Measurements from ENCODE around the gene FETUB.

FETUB gene

DNA sequence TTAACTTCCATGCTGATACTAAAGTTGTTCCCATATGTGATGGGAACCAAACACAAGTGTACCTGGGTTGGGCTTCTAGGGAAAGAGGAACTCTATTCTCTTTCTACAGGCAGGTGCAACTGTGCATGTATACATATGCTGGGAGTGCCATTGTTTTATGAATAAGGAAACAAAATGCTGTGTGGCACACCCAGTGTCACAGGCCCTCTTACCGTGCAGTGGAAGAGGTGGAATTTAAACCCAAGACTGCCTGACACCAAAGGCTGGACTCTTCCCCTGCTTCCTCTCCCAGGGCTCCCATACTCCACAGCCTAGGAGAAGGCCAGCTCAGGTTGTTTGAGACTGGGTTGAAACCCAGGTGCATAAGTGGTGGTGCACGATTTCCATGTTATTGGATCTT lies 1.9 kb upstream of the FETUB start:
- no peaks in the 10 kb centered on the region for H3K9me3 Mint-ChIP-seq
- H3K4me1 Mint-ChIP-seq (ENCODE audit: low read depth), result peaks cover 25% of the 10 kb centered on the region
- H3K4me3 Mint-ChIP-seq, result no peak overlapping the region
- DNase-seq, result no peak
- H3K27me3 Mint-ChIP-seq, result peaks cover 11% of the 10 kb centered on the region
- no peaks in the 10 kb centered on the region for H3K36me3 Mint-ChIP-seq (ENCODE audit: low read depth)
- H3K27ac Mint-ChIP-seq, result no peak overlapping the region

DNA sequence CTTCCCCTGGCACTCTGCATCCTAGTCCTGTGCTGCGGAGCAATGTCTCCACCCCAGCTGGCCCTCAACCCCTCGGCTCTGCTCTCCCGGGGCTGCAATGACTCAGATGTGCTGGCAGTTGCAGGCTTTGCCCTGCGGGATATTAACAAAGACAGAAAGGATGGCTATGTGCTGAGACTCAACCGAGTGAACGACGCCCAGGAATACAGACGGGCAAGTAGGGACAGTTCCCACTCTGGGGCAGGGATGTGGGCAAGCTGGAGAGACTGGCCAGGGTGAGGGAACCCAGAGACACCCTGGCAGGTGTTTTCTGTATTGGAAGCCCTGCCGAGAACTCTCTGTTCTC lies 247 bp downstream of the FETUB start:
- H3K27ac Mint-ChIP-seq, result no peak overlapping the region
- H3K27me3 Mint-ChIP-seq, result peaks cover 11% of the 10 kb centered on the region
- H3K36me3 Mint-ChIP-seq (ENCODE audit: low read depth), result no peaks in the 10 kb centered on the region

DNA sequence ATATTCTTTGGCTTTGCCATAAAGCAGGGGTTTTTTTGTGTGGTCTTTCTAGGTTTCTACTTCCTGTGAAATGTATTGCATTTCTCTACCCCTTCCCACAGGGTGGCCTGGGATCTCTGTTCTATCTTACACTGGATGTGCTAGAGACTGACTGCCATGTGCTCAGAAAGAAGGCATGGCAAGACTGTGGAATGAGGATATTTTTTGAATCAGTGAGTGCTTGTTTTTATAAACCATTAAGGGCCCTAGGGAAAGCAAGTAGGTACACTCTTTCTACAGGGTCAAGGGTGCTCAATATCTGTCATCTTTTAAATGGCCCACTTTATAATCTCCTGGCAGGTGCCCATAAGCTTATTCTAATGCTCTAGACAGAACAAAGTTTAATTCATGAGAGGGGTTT lies 730 bp downstream of the FETUB start:
- no peak overlapping the region for H3K4me3 Mint-ChIP-seq
- H3K36me3 Mint-ChIP-seq (ENCODE audit: low read depth), result no peaks in the 10 kb centered on the region
- peaks cover 39% of the 10 kb centered on the region for H3K4me1 Mint-ChIP-seq (ENCODE audit: low read depth)
- DNase-seq, result no peak
- H3K9me3 Mint-ChIP-seq, result no peaks in the 10 kb centered on the region
- H3K27ac Mint-ChIP-seq, result no peak overlapping the region
- H3K27me3 Mint-ChIP-seq, result peaks cover 11% of the 10 kb centered on the region

More for the DNA sequence above, 247 bp downstream of the FETUB start:
- Mint-ChIP-seq H3K4me3 (no peak overlapping the region), H3K4me1 (ENCODE audit: low read depth) (peaks cover 39% of the 10 kb centered on the region), H3K9me3 (no peaks in the 10 kb centered on the region)
- DNase-seq, result no peak

DNA sequence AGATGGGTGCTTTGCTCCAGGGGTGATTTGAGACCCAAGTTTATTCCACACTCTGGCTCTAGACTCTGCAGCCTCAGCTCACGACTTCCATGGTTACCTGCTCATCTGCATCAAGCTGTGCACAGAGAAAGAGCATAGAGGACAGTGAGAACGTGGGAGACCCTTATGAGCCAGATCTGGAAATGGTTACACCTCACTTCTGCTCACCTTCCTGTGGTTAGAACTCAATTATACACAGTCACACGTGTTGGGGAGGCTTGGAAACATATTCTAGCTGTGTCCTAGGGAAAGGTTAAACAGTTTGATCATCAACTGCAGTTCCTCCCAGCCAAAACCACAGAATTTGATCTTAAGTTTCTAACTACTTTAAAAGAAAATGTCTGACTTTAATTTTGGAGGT lies 1.8 kb downstream of the FETUB start:
- DNase-seq, result no peak
- Mint-ChIP-seq H3K4me1 (ENCODE audit: low read depth) (peaks cover 39% of the 10 kb centered on the region), H3K36me3 (ENCODE audit: low read depth) (no peaks in the 10 kb centered on the region), H3K27ac (peak overlapping the region; percentile 14), H3K27me3 (peaks cover 11% of the 10 kb centered on the region), H3K9me3 (no peaks in the 10 kb centered on the region), H3K4me3 (no peak overlapping the region)

DNA sequence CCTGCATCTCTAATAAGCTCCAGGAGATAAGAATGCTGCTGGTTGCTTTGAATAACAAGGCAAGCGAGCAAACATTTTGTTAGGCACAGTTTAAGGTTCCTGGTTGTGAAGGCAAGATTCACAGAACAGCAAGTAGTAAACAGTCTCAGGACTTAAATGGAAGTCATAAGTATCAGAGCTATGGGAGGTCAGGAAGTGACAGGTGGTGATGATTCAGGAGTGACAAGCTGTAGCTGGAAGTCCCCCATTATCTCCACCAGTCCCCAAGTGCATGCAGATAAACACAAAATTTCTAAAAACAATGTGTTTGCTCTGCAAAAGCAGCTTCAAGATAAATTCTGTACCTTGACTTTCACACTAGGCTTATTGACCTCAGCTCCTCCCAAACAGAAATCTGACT lies 3.3 kb downstream of the FETUB start:
- no peak overlapping the region for H3K4me3 Mint-ChIP-seq
- H3K36me3 Mint-ChIP-seq (ENCODE audit: low read depth), result no peaks in the 10 kb centered on the region
- peaks cover 39% of the 10 kb centered on the region for H3K4me1 Mint-ChIP-seq (ENCODE audit: low read depth)
- no peak for DNase-seq
- H3K27me3 Mint-ChIP-seq, result peaks cover 14% of the 10 kb centered on the region
- H3K27ac Mint-ChIP-seq, result peak overlapping the region; percentile 10
- H3K9me3 Mint-ChIP-seq, result no peaks in the 10 kb centered on the region

DNA sequence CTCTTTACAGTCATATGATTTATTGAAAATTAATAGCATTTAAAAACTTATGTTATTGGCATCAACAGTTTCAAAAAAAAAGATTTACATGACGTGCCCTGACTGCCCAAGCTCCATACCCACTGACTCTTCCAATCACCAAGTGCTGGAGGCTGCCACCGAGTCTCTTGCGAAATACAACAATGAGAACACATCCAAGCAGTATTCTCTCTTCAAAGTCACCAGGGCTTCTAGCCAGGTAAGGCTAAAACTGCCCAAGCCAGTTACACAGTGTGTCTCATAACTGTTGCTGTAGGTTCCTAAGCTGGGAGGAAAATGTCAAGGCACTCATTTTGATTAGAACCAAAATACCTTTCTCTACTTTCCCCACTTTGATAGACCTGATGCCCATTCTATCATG lies 4.5 kb downstream of the FETUB start:
- no peaks in the 10 kb centered on the region for H3K36me3 Mint-ChIP-seq (ENCODE audit: low read depth)
- H3K4me1 Mint-ChIP-seq (ENCODE audit: low read depth), result peaks cover 39% of the 10 kb centered on the region
- no peaks in the 10 kb centered on the region for H3K9me3 Mint-ChIP-seq
- DNase-seq, result no peak
- H3K4me3 Mint-ChIP-seq, result no peak overlapping the region
- no peak overlapping the region for H3K27ac Mint-ChIP-seq
- H3K27me3 Mint-ChIP-seq, result peaks cover 10% of the 10 kb centered on the region

DNA sequence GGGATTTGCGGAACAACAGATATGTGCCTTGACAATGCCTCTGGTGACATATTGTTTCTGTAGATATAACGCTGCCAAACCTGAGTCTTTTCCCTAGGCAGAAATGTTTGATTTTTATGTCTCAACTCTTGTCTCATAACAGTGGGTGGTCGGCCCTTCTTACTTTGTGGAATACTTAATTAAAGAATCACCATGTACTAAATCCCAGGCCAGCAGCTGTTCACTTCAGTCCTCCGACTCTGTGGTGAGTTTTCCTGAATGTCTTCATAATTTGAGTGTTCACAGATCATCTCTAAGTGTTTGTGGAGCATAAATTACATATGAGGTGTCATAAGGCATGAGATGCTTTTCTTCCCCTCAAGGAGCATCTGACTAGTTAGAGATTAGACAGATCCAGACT lies 5.9 kb downstream of the FETUB start:
- DNase-seq, result no peak
- Mint-ChIP-seq H3K27ac (no peak overlapping the region), H3K4me3 (no peak overlapping the region), H3K27me3 (peaks cover 4% of the 10 kb centered on the region), H3K36me3 (ENCODE audit: low read depth) (no peaks in the 10 kb centered on the region), H3K9me3 (no peaks in the 10 kb centered on the region), H3K4me1 (ENCODE audit: low read depth) (peaks cover 35% of the 10 kb centered on the region)

DNA sequence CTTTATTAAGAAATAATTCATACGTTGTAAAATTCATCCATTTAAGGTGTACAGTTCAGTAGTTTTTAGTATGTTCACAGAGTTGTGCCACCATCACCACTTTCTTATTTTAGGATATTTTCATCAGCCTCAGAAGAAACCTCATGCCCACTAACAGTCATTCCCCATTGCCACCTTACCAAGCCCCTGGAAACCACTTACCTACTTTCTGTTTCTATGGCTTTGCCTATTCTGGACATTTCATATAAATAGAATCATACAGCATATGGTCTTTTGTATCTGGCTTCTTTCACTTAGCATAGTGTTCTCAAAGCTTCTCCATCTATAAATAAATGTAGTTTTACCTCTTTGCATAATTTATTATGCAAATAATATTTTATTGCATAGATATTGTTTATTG lies 6.6 kb downstream of the FETUB start:
- H3K4me1 Mint-ChIP-seq (ENCODE audit: low read depth), result peaks cover 28% of the 10 kb centered on the region
- H3K27me3 Mint-ChIP-seq, result peaks cover 7% of the 10 kb centered on the region
- no peaks in the 10 kb centered on the region for H3K36me3 Mint-ChIP-seq (ENCODE audit: low read depth)
- DNase-seq, result no peak
- no peaks in the 10 kb centered on the region for H3K9me3 Mint-ChIP-seq
- H3K27ac Mint-ChIP-seq, result no peak overlapping the region
- H3K4me3 Mint-ChIP-seq, result no peak overlapping the region

DNA sequence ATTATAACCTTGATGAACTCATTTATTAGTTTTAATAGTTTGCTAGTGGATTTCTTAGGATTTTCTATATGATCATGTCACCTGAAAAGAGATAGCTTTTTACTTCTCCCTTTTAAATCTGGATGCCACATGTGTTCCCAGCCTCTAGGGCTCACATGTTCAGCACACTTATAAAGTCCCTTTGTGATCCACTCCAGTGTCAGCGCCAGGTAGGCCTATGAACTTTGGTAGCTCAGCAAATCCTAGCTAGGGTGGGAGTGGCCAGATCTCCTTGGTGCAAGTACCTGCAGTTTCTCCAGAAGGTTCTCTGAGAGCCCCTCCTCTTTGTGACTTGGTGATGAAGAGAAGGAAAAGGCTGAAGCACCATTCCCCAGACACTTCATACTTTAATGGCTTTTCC lies 8.7 kb downstream of the FETUB start:
- Mint-ChIP-seq H3K4me1 (ENCODE audit: low read depth) (peaks cover 9% of the 10 kb centered on the region), H3K36me3 (ENCODE audit: low read depth) (no peaks in the 10 kb centered on the region), H3K4me3 (no peak overlapping the region), H3K9me3 (no peaks in the 10 kb centered on the region), H3K27ac (no peak overlapping the region), H3K27me3 (peaks cover 7% of the 10 kb centered on the region)
- DNase-seq, result no peak

DNA sequence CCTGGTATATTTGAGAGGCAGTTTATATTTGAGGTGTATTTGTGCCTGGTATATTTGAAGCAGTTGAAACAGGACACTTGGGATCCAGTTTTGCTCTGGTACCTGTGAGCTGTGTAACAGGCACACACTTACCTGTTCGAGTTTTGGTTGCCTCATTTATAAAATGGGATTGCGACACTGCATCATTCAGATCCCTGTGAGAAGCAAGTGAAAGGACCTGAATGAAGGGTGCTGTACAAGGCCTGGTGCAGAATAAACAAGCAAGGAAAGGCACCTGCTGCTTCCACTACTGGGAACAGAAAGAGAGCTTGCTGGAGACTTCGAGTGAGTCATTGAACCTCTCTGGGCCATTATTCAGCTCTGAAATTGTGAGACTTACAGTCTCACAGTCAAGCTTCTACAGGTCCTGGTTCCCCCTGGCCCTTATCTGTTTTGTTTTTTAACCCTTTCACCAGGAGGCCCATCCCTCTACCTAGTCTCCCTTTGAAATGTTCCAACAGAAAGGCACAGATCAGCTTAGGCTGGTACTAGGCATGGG lies 11.5 kb downstream of the FETUB start:
- no peak for DNase-seq
- no peaks in the 10 kb centered on the region for H3K36me3 Mint-ChIP-seq (ENCODE audit: low read depth)
- no peaks in the 10 kb centered on the region for H3K9me3 Mint-ChIP-seq
- no peak overlapping the region for H3K27ac Mint-ChIP-seq
- no peak overlapping the region for H3K4me3 Mint-ChIP-seq
- peaks cover 16% of the 10 kb centered on the region for H3K27me3 Mint-ChIP-seq
- no peaks in the 10 kb centered on the region for H3K4me1 Mint-ChIP-seq (ENCODE audit: low read depth)

DNA sequence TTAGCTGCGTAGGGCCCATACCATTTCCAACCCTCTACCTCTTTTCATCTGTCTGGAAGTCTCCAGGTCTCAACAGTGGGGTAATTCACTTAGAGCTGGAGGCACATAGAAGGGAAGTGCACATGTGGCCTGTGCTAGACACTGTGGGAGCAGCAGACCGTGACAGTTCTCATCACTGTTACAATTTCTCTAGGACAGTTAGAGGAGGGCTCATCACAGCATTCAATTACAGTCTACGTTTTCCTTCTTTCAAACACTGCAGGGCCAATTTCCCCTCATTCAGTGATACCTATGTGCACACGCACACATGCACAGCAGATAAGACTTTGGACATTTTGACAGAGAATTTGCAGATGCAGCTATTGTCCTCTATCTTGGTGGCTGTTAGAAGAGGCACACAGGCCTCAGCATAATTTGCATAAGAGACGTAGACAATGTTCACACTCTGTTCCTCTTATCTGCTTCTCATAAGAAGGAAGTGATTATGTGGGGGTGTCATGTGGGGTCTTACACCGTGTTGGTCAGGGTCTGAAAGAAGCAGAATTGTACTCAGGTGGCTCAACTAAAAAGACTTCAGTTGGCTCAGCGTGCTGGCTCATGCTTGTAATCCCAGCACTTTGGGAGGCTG lies 13.0 kb downstream of the FETUB start:
- H3K9me3 Mint-ChIP-seq, result no peaks in the 10 kb centered on the region
- H3K4me3 Mint-ChIP-seq, result no peak overlapping the region
- no peak overlapping the region for H3K27ac Mint-ChIP-seq
- H3K36me3 Mint-ChIP-seq (ENCODE audit: low read depth), result no peaks in the 10 kb centered on the region
- peaks cover 15% of the 10 kb centered on the region for H3K27me3 Mint-ChIP-seq
- H3K4me1 Mint-ChIP-seq (ENCODE audit: low read depth), result no peaks in the 10 kb centered on the region
- DNase-seq, result no peak

DNA sequence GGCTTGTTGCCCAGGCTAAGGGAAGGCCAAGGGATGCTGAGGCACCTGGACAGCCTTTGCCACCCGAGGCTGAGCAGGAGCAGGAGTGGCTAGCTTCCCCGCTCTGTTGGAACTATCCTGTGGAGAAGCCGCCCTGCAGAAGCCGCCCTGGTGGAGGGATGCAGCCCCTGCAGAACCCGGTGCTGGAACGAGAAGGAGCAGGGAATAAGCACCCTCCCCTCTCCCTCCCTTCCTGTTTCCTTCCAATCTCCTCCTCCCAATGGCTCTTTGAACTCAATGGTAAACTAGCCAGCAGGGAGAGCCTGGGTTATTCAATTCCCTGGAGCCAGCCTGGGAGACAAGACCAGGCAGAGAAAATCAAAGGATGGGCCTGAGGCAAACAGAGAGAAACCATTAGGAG lies 13.8 kb downstream of the FETUB start:
- no peaks in the 10 kb centered on the region for H3K4me1 Mint-ChIP-seq (ENCODE audit: low read depth)
- no peaks in the 10 kb centered on the region for H3K9me3 Mint-ChIP-seq
- no peak overlapping the region for H3K4me3 Mint-ChIP-seq
- H3K36me3 Mint-ChIP-seq (ENCODE audit: low read depth), result no peaks in the 10 kb centered on the region
- no peak for DNase-seq
- no peak overlapping the region for H3K27ac Mint-ChIP-seq
- peaks cover 16% of the 10 kb centered on the region for H3K27me3 Mint-ChIP-seq

DNA sequence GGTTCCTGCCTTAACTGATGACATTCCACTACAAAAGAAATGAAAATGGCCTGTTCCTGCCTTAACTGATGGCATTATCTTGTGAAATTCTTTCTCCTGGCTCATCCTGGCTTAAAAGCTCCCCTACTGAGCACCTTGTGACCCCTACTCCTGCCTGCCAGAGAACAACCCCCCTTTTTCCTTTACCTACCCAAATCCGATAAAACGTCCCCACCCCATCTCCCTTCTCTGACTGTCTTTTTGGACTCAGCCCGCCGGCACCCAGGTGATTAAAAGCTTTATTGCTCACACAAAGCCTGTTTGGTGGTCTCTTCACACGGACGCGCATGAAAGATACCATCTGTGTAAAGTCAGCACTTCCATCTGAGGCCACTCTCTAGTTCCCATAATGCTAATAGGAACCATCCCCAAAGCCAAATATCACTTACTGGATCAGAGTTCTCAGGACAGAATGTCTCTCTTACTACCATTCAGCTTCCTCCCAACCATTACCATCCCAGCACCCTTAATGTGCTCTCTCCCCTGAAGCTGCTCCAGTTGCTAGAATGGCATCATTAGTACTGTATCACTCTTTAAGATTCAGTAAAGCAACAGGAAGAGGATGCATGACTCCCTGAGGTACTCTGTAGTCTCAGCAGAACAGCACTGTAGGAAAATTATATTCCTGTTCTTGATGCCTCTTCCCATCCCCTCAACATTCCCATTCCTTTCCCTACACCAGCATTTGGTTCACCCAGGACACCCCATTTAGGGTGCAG lies 23.3 kb downstream of the FETUB start:
- peaks cover 4% of the 10 kb centered on the region for H3K4me1 Mint-ChIP-seq (ENCODE audit: low read depth)
- no peak for DNase-seq
- no peak overlapping the region for H3K27ac Mint-ChIP-seq
- H3K9me3 Mint-ChIP-seq, result no peaks in the 10 kb centered on the region
- H3K27me3 Mint-ChIP-seq, result peaks cover 40% of the 10 kb centered on the region
- H3K36me3 Mint-ChIP-seq (ENCODE audit: low read depth), result no peaks in the 10 kb centered on the region
- no peak overlapping the region for H3K4me3 Mint-ChIP-seq

DNA sequence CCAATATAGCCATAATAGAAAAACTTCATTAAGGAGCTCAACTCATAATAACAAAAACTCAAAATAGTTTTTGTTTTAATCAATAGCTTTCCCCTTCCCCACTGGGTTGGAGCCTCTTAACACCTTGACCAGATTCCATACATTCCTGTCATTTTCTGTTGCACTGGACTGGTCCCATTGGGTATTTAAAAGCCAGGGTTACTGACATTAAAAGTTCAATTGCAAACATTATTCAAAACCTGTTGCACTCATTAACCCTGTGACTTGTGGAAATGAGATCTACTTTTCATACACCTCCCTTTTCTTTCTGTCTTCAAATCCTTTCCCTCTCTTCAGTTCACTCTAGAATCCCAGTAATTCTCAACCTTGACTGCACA lies 23.9 kb downstream of the FETUB start:
- H3K27me3 Mint-ChIP-seq, result peaks cover 37% of the 10 kb centered on the region
- H3K4me3 Mint-ChIP-seq, result no peak overlapping the region
- no peak overlapping the region for H3K27ac Mint-ChIP-seq
- DNase-seq, result no peak
- no peaks in the 10 kb centered on the region for H3K9me3 Mint-ChIP-seq
- peaks cover 8% of the 10 kb centered on the region for H3K4me1 Mint-ChIP-seq (ENCODE audit: low read depth)
- no peaks in the 10 kb centered on the region for H3K36me3 Mint-ChIP-seq (ENCODE audit: low read depth)

DNA sequence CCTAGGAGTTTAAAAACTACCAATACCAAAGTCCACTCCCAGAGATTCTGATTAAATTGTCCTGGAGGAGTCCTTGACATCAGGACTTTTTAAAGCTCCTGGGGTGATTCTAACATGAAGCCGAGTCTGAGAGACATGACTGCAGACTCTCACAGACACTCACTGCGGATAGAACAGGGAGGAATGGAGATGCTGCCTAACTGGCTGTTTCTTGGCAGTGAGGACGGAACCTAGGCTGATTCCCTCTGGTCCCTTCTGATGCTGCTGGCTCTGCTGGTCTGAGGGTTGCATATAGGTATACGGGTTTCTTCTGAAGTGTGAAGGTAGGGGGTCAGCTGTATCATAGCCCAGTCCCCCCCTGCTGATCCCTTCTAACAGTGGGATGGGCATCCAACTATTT lies 24.3 kb downstream of the FETUB start:
- no peaks in the 10 kb centered on the region for H3K9me3 Mint-ChIP-seq
- H3K4me1 Mint-ChIP-seq (ENCODE audit: low read depth), result peaks cover 12% of the 10 kb centered on the region
- no peaks in the 10 kb centered on the region for H3K36me3 Mint-ChIP-seq (ENCODE audit: low read depth)

More for the DNA sequence above, 24.3 kb downstream of the FETUB start:
- peaks cover 33% of the 10 kb centered on the region for H3K27me3 Mint-ChIP-seq
- DNase-seq, result no peak
- no peak overlapping the region for H3K27ac Mint-ChIP-seq
- no peak overlapping the region for H3K4me3 Mint-ChIP-seq

All from activated T-cell treated with anti-CD3 and anti-CD28 coated beads, Interleukin-2, amount 50 U/mL, for 24 hours (primary cell).